ENCODE data around the gene GP2. TPM values are rescaled to one million over a fixed set of nuclear protein-coding genes. Genes with fewer than 3 reads are reported as not detected.

Gene GP2
- total RNA-seq, 3 donors from 2014 or later: 1.3 to 1.9 TPM; not detected in 1

- Histone ChIP-seq H3K4me3 (peak overlapping the region in 2 of 3 donors; percentile 14 to 40), H3K27me3 (peaks cover 0 to 10% of the 10 kb centered on the region in 2 donors), H3K9me3 (no peaks in the 10 kb centered on the region), H3K27ac (no peak overlapping the region), H3K36me3 (no peaks in the 10 kb centered on the region), H3K4me1 (no peaks in the 10 kb centered on the region)
- intact Hi-C loops (cut with DNase I; ENCODE audit: low total_unique reads): no loop called here
- TF ChIP-seq CTCF (IDR thresholded peaks at IDR 0.05) (no peak), POLR2AphosphoS5 (IDR thresholded peaks at IDR 0.05) (no peak), POLR2A (IDR thresholded peaks at IDR 0.05) (no peak)
- DNase-seq (ENCODE audit: low spot score in 2 of 2): no peak
These were observed 21.3 kb upstream of the GP2 start for GRCh38 chr16:20348365-20349185.

GRCh38 chr16:20347666-20348364 is 20.5 kb upstream of the GP2 start:
- DNase-seq (ENCODE audit: low spot score in 2 of 2): no peak
- Histone ChIP-seq H3K4me3 (no peak overlapping the region), H3K36me3 (no peaks in the 10 kb centered on the region), H3K9me3 (no peaks in the 10 kb centered on the region), H3K4me1 (no peaks in the 10 kb centered on the region), H3K27me3 (peaks cover 0 to 10% of the 10 kb centered on the region in 2 donors), H3K27ac (no peak overlapping the region)
- TF ChIP-seq POLR2A (IDR thresholded peaks at IDR 0.05) (no peak), POLR2AphosphoS5 (IDR thresholded peaks at IDR 0.05) (no peak), CTCF (IDR thresholded peaks at IDR 0.05) (no peak)
- intact Hi-C loops (cut with DNase I; ENCODE audit: low total_unique reads): no loop called here

- peaks cover 0 to 8% of the 10 kb centered on the region in 2 donors for H3K27me3 ChIP-seq
- no peak for DNase-seq (ENCODE audit: low spot score in 2 of 2)
- no peaks in the 10 kb centered on the region for H3K9me3 ChIP-seq
- TF ChIP-seq POLR2AphosphoS5 (IDR thresholded peaks at IDR 0.05) (no peak), CTCF (IDR thresholded peaks at IDR 0.05) (no peak), POLR2A (IDR thresholded peaks at IDR 0.05) (no peak)
- intact Hi-C loops (cut with DNase I; ENCODE audit: low total_unique reads): no loop called here
- H3K4me1 ChIP-seq: no peaks in the 10 kb centered on the region
- no peak overlapping the region for H3K27ac ChIP-seq
- no peak overlapping the region for H3K4me3 ChIP-seq
- no peaks in the 10 kb centered on the region for H3K36me3 ChIP-seq
These were observed 17.3 kb upstream of the GP2 start for GRCh38 chr16:20344611-20345010.

- no peak overlapping the region for H3K4me3 ChIP-seq
- TF ChIP-seq POLR2AphosphoS5 (IDR thresholded peaks at IDR 0.05): no peak
- no peak for DNase-seq (ENCODE audit: low spot score in 2 of 2)
- no peaks in the 10 kb centered on the region for H3K9me3 ChIP-seq
- H3K27ac ChIP-seq: no peak overlapping the region
- no peaks in the 10 kb centered on the region for H3K27me3 ChIP-seq
- H3K36me3 ChIP-seq: no peaks in the 10 kb centered on the region
- no peaks in the 10 kb centered on the region for H3K4me1 ChIP-seq
- intact Hi-C loops (cut with DNase I; ENCODE audit: low total_unique reads): no loop called here
These were observed 12.4 kb upstream of the GP2 start for GRCh38 chr16:20339744-20340143.

- TF ChIP-seq CTCF (IDR thresholded peaks at IDR 0.05) (no peak), POLR2A (IDR thresholded peaks at IDR 0.05) (no peak), POLR2AphosphoS5 (IDR thresholded peaks at IDR 0.05) (no peak)
- intact Hi-C loops (cut with DNase I; ENCODE audit: low total_unique reads): no loop called here
- Histone ChIP-seq H3K9me3 (no peaks in the 10 kb centered on the region), H3K4me1 (no peaks in the 10 kb centered on the region), H3K27me3 (no peaks in the 10 kb centered on the region), H3K36me3 (no peaks in the 10 kb centered on the region), H3K4me3 (no peak overlapping the region), H3K27ac (no peak overlapping the region)
- DNase-seq (ENCODE audit: low spot score in 2 of 2): no peak
These were observed 9.6 kb upstream of the GP2 start for GRCh38 chr16:20336955-20337354.
